ENCODE data around the gene RNPS1. TPM values are rescaled to one million over a fixed set of nuclear protein-coding genes. Genes with fewer than 3 reads are reported as not detected.

Gene RNPS1
- total and polyA plus RNA-seq, 4 experiments from 2014 or later, result 151 to 267 (median 208) TPM

DNA sequence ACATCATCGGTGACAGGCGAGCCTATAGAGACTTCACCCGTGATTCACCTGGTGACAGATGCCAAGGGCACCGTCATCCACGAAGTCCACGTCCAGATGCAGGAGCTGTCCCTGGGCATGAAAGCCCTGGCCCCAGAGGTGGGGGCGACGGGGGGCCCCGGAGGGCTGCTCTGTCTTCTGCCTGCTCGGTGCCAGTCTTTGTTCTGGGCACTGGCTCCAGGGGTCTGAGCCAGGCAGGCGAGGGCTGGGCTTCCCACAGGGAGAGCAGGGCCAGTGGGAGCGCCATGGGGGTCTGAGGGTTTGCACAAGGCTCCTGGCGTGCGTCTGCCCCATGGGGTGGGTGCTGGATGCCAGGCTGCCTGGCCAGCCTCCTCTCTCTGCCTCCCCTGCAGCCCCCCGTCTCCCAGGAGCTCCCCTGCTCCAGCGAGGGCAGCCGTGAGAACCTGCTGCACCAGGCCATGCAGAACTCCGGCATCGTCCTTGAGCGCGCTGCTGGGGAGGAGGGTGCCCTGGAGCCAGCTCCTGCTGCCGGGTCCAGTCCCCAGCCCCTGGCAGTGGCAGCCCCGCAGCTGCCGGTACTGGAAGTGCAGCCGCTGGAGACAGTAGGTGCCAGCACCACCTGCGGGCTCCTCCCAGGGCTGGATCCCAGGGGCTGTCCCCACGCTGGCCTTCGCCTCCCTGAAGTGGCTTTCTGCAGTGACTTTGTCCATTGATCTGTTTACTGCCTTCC lies 34.7 kb downstream of the RNPS1 start:
- intact Hi-C loops (cut with micrococcal nuclease), result no loop called here
- H3K4me1 ChIP-seq (ENCODE audit: insufficient read depth, low read length), result no peaks in the 10 kb centered on the region
- H3K27ac Mint-ChIP-seq, result no peak overlapping the region
- H3K4me1 Mint-ChIP-seq, result peaks cover 0 to 9% (median 0%) of the 10 kb centered on the region in 4 donors
- H3K27me3 ChIP-seq (ENCODE audit: insufficient read depth, low read length), result no peaks in the 10 kb centered on the region
- H3K36me3 Mint-ChIP-seq, result peaks cover 10 to 25% of the 10 kb centered on the region in 2 donors
- no peak for DNase-seq
- no peaks in the 10 kb centered on the region for H3K9me3 Mint-ChIP-seq
- peaks cover 48% of the 10 kb centered on the region for H3K36me3 ChIP-seq (ENCODE audit: insufficient read depth, low read length)
- H3K4me3 Mint-ChIP-seq, result no peak overlapping the region
- no peak overlapping the region for H3K27ac ChIP-seq (ENCODE audit: low read depth, low read length)
- CTCF ChIA-PET (ENCODE audit: partially characterized antibody), result no interaction called here
- H3K4me3 ChIP-seq (ENCODE audit: low read length in 2 of 2), result no peak overlapping the region
- H3K9me3 ChIP-seq (ENCODE audit: control insufficient read depth in 1 of 2, low read length in 2 of 2), result no peaks in the 10 kb centered on the region
- H3K27me3 Mint-ChIP-seq, result peaks cover 0 to 1% of the 10 kb centered on the region in 2 donors
- POLR2A ChIA-PET (ENCODE audit: partially characterized antibody), result interaction anchor here (1.0 kb wide), 1 partner anchor 27 kb away, joined by 3 read pairs; no protein-coding TSS in a partner anchor

DNA sequence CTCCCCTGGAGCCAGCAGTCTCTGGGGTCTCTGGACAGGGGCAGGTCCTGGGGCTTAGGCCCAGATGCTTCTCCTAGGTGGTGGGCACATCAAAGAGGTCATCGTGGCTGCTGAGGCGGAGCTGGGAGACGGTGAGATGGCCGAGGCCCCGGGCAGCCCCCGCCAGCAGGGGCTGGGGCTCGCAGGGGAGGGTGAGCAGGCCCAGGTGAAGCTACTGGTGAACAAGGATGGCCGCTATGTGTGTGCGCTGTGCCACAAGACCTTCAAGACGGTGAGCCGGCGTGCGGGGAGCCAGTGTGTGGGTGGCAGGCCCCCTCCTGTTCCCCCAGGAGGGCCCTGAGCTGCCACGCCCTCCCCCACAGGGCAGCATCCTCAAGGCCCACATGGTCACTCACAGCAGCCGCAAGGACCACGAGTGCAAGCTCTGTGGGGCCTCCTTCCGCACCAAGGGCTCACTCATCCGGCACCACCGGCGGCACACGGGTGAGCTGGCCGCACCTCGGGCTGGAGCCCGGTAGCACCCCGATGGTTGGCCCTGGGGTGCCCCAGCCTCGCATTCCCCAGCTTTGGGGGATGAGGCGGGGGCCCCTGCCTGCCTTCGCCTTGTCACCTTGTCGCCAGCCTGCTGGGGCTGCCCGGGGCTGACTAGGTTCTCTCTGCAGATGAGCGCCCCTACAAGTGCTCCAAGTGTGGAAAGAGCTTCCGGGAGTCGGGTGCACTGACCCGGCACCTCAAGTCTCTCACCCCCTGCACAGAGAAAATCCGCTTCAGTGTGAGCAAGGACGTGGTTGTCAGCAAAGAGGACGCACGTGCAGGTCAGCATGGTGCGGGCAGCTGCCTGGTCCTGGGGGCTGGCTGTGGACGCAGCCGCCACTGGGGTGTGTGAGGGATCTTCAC lies 35.6 kb downstream of the RNPS1 start:
- H3K9me3 Mint-ChIP-seq, result no peaks in the 10 kb centered on the region
- no peak for DNase-seq
- Histone ChIP-seq H3K4me3 (ENCODE audit: low read length in 2 of 2) (no peak overlapping the region), H3K9me3 (ENCODE audit: control insufficient read depth in 1 of 2, low read length in 2 of 2) (no peaks in the 10 kb centered on the region), H3K27ac (ENCODE audit: low read depth, low read length) (no peak overlapping the region), H3K4me1 (ENCODE audit: insufficient read depth, low read length) (no peaks in the 10 kb centered on the region), H3K27me3 (ENCODE audit: insufficient read depth, low read length) (no peaks in the 10 kb centered on the region), H3K36me3 (ENCODE audit: insufficient read depth, low read length) (peaks cover 53% of the 10 kb centered on the region)
- peaks cover 10 to 27% of the 10 kb centered on the region in 2 donors for H3K36me3 Mint-ChIP-seq
- CTCF ChIA-PET (ENCODE audit: partially characterized antibody), result no interaction called here
- H3K4me1 Mint-ChIP-seq, result peaks cover 0 to 9% (median 0%) of the 10 kb centered on the region in 4 donors
- POLR2A ChIA-PET (ENCODE audit: partially characterized antibody), result interaction anchor here (0.6 to 1.0 kb wide), 3 partner anchors 19 to 450 kb away, joined by 3 to 4 read pairs (median 3); partner anchors contain the start of genes ECI1 and NUBP2
- H3K27me3 Mint-ChIP-seq, result peaks cover 0 to 1% of the 10 kb centered on the region in 2 donors
- no peak overlapping the region for H3K4me3 Mint-ChIP-seq
- intact Hi-C loops (cut with micrococcal nuclease), result no loop called here
- H3K27ac Mint-ChIP-seq, result no peak overlapping the region

DNA sequence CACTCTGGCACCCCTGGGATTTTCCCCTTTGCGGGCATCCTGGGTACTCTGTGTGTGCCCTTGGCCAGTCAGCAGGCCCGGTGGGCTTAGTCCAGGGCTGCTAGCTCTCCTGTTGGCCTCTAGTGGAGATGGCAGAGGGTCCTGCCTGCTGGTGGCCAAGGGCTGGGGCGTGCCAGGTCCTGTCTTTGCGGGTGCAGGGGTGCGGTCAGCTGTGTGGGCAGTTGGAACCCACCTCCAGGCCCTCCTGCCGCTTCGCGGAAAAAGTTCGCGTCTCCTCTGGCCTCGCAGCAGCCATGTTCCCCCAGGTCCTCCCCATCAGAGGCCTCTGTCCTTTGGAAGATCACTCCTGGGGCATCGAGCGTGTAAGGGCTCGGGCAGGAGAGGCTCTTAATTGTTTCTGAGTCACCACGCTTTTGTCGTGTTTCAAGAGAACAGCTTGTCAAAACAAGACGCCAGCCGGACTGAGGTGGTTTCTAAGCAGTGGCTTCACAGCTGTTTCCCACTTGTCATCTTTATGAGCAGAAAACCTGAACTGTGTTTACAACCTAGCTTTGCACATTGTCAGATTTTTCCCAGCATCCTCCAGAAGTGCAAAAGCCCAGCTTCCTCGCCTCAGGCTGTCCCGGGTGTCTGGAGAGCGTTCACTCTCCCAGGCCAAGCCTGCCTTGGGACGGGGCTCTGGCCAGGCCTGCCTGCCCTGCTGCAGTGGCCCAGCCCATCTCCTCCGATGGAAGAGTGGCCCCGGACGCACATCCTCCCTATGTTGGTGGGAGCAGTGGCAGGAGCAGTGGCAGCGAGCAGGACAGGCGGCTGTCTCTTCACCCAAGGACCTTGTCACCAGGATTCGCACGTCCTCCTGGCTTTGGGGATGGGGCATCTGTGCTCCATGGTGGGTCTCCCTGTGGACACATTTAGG lies 36.7 kb downstream of the RNPS1 start:
- no peaks in the 10 kb centered on the region for H3K27me3 ChIP-seq (ENCODE audit: insufficient read depth, low read length)
- H3K36me3 ChIP-seq (ENCODE audit: insufficient read depth, low read length), result peaks cover 53% of the 10 kb centered on the region
- peak overlapping the region in 1 of 7 donors; percentile 41 for H3K27ac Mint-ChIP-seq
- intact Hi-C loops (cut with micrococcal nuclease), result no loop called here
- H3K4me1 ChIP-seq (ENCODE audit: insufficient read depth, low read length), result no peaks in the 10 kb centered on the region
- CTCF ChIA-PET (ENCODE audit: partially characterized antibody), result no interaction called here
- H3K4me3 Mint-ChIP-seq, result no peak overlapping the region
- no peaks in the 10 kb centered on the region for H3K9me3 Mint-ChIP-seq
- H3K4me3 ChIP-seq (ENCODE audit: low read length in 2 of 2), result no peak overlapping the region
- peaks cover 0 to 15% (median 1%) of the 10 kb centered on the region in 4 donors for H3K4me1 Mint-ChIP-seq
- POLR2A ChIA-PET (ENCODE audit: partially characterized antibody), result no interaction called here
- H3K36me3 Mint-ChIP-seq, result peaks cover 14 to 27% of the 10 kb centered on the region in 2 donors
- peaks cover 0 to 1% of the 10 kb centered on the region in 2 donors for H3K27me3 Mint-ChIP-seq
- H3K9me3 ChIP-seq (ENCODE audit: control insufficient read depth in 1 of 2, low read length in 2 of 2), result no peaks in the 10 kb centered on the region
- no peak overlapping the region for H3K27ac ChIP-seq (ENCODE audit: low read depth, low read length)
- no peak for DNase-seq

DNA sequence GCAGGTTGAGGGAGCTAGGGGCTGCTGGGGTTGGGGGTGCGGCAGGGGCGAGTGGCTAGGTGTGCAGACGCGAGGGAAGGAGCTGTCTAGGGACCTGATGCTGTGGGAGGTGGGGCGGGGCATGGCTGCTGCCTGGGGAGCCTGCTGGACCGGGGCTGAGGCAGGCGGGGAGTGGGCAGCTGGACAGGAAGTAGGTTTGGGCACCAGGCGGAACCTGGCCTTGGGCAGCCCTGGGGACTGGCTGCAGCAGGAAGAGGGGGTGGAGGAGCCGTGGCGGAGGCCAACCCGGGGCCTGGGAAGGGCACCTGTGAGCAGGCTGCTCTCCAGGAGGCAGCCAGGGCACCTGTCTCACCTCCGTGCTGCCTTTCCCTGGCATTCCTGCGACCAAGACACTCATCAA lies 37.5 kb downstream of the RNPS1 start:
- peaks cover 0 to 1% of the 10 kb centered on the region in 2 donors for H3K27me3 Mint-ChIP-seq
- peaks cover 12 to 30% of the 10 kb centered on the region in 2 donors for H3K36me3 Mint-ChIP-seq
- H3K4me1 Mint-ChIP-seq, result peaks cover 2 to 12% (median 5%) of the 10 kb centered on the region in 4 donors
- no peak overlapping the region for H3K4me3 ChIP-seq (ENCODE audit: low read length in 2 of 2)
- H3K36me3 ChIP-seq (ENCODE audit: insufficient read depth, low read length), result peaks cover 52% of the 10 kb centered on the region
- intact Hi-C loops (cut with micrococcal nuclease), result no loop called here
- H3K9me3 Mint-ChIP-seq, result no peaks in the 10 kb centered on the region
- peak overlapping the region in 1 of 7 donors; percentile 18 for H3K27ac Mint-ChIP-seq
- no peaks in the 10 kb centered on the region for H3K27me3 ChIP-seq (ENCODE audit: insufficient read depth, low read length)
- no peaks in the 10 kb centered on the region for H3K4me1 ChIP-seq (ENCODE audit: insufficient read depth, low read length)
- H3K27ac ChIP-seq (ENCODE audit: low read depth, low read length), result no peak overlapping the region
- CTCF ChIA-PET (ENCODE audit: partially characterized antibody), result no interaction called here
- DNase-seq, result no peak
- POLR2A ChIA-PET (ENCODE audit: partially characterized antibody), result no interaction called here
- no peaks in the 10 kb centered on the region for H3K9me3 ChIP-seq (ENCODE audit: control insufficient read depth in 1 of 2, low read length in 2 of 2)
- H3K4me3 Mint-ChIP-seq, result no peak overlapping the region

DNA sequence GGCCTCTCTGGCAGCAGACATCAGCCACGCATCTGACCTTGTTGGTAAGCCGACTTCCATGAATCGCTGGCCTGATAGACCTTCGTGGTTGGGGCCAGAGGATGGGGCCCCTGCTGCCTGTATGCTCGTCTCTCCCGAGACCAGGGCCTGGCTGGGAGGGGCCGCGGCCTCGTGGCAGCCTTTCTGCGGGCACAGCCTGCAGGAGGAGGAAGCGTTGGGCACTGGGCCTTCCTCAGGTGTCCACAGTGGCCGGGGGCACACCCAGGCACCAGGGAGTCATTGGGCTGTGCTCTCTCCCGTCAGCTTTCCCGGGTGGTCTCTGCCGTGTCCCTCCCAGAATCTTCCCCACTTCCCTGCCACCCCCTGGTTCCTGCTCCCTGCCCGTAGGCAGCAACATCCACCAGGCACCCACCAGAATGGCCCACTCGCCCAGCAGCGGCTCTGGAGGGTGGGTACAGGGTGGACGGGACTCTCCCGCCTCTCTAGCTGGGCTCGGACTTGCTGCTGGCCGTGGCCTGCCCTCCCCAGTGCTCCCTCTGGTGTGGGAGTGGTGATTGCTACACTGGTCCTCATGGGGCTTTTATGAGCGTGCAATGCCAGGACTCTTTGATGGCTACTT lies 38.2 kb downstream of the RNPS1 start:
- intact Hi-C loops (cut with micrococcal nuclease), result no loop called here
- Mint-ChIP-seq H3K27ac (no peak overlapping the region), H3K27me3 (peaks cover 0 to 1% of the 10 kb centered on the region in 2 donors), H3K36me3 (peaks cover 9 to 27% of the 10 kb centered on the region in 2 donors), H3K4me3 (no peak overlapping the region), H3K4me1 (peaks cover 3 to 14% (median 7%) of the 10 kb centered on the region in 4 donors), H3K9me3 (no peaks in the 10 kb centered on the region)
- no peak overlapping the region for H3K27ac ChIP-seq (ENCODE audit: low read depth, low read length)
- H3K9me3 ChIP-seq (ENCODE audit: control insufficient read depth in 1 of 2, low read length in 2 of 2), result no peaks in the 10 kb centered on the region
- POLR2A ChIA-PET (ENCODE audit: partially characterized antibody), result no interaction called here
- H3K4me3 ChIP-seq (ENCODE audit: low read length in 2 of 2), result no peak overlapping the region
- H3K4me1 ChIP-seq (ENCODE audit: insufficient read depth, low read length), result peaks cover 5% of the 10 kb centered on the region
- DNase-seq, result no peak
- CTCF ChIA-PET (ENCODE audit: partially characterized antibody), result no interaction called here
- H3K27me3 ChIP-seq (ENCODE audit: insufficient read depth, low read length), result no peaks in the 10 kb centered on the region
- H3K36me3 ChIP-seq (ENCODE audit: insufficient read depth, low read length), result peaks cover 46% of the 10 kb centered on the region

DNA sequence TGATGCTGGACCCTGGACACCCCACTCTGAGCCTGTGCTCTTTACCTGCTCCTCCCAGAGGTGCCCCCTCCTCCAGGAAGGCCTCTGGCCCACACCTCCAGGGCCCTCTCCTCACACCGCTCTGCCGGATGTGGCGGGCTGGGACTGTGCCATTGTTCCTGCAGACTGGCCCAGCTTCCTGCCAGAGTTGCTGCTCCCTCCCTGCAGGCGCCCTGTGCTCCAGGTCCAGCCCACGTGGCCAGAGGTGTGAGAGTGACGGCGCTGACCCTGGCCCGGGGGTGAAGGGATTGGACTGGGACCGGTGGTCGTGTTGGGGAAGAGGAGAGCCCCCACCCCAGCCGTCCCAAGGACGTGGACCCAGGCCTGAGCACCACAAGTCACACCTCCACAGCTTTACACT lies 38.8 kb downstream of the RNPS1 start:
- no peak for DNase-seq
- Mint-ChIP-seq H3K27me3 (peaks cover 0 to 1% of the 10 kb centered on the region in 2 donors), H3K4me1 (peaks cover 4 to 20% (median 11%) of the 10 kb centered on the region in 4 donors), H3K27ac (no peak overlapping the region), H3K36me3 (peaks cover 9 to 24% of the 10 kb centered on the region in 2 donors), H3K9me3 (no peaks in the 10 kb centered on the region), H3K4me3 (no peak overlapping the region)
- ChIA-PET POLR2A (ENCODE audit: partially characterized antibody) (interaction anchor here (1.1 kb wide), 1 partner anchor 24 kb away, joined by 4 read pairs; the partner anchor contains the start of gene MLST8), CTCF (ENCODE audit: partially characterized antibody) (no interaction called here)
- Histone ChIP-seq H3K27ac (ENCODE audit: low read depth, low read length) (no peak overlapping the region), H3K4me1 (ENCODE audit: insufficient read depth, low read length) (peaks cover 12% of the 10 kb centered on the region), H3K4me3 (ENCODE audit: low read length in 2 of 2) (no peak overlapping the region), H3K27me3 (ENCODE audit: insufficient read depth, low read length) (no peaks in the 10 kb centered on the region), H3K36me3 (ENCODE audit: insufficient read depth, low read length) (peaks cover 44% of the 10 kb centered on the region), H3K9me3 (ENCODE audit: control insufficient read depth in 1 of 2, low read length in 2 of 2) (no peaks in the 10 kb centered on the region)
- intact Hi-C loops (cut with micrococcal nuclease), result no loop called here

Data from CD4-positive, alpha-beta memory T cell (primary cell).